ENCODE data around the gene ARID3B.

Gene ARID3B

DNA sequence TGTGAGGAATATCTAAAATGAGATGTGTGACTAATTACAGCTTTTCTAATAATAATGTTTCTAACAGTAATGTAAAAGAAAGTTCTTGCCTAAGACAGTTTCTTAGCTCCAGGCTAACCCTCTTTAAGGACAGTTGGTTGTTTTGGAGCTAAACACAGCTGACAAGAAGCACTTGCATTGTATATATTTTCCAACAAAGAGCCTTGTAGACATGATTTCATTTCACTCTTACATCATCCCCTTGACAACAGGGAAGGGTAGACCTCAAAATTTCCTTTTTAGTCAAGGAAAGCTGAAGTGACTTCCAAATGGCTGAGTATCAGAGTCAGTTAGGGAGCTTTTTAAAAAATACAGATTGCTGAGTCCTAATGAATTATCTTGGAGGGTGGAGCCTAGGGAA, 4.1 kb downstream of the ARID3B start:
- Histone ChIP-seq H3K4me1 (ENCODE audit: control insufficient read depth in 5 of 5, insufficient read depth in 5 of 5, low read length in 5 of 5) (peaks cover 10 to 64% (median 58%) of the 10 kb centered on the region in 5 donors), H3K4me3 (ENCODE audit: low read depth in 1 of 5, low read length in 5 of 5) (no peak overlapping the region), H3K9me3 (ENCODE audit: control insufficient read depth in 5 of 5, low read length in 5 of 5) (no peaks in the 10 kb centered on the region), H3K27me3 (ENCODE audit: control insufficient read depth in 5 of 5, insufficient read depth in 4 of 5, low read length in 5 of 5) (no peaks in the 10 kb centered on the region), H3K9ac (ENCODE audit: low read length in 5 of 5) (no peak overlapping the region), H3K36me3 (ENCODE audit: control insufficient read depth in 5 of 5, insufficient read depth in 5 of 5, low read length in 5 of 5) (peaks cover 0 to 8% (median 2%) of the 10 kb centered on the region in 5 donors), H3K27ac (ENCODE audit: low read depth, low read length) (no peak overlapping the region)

DNA sequence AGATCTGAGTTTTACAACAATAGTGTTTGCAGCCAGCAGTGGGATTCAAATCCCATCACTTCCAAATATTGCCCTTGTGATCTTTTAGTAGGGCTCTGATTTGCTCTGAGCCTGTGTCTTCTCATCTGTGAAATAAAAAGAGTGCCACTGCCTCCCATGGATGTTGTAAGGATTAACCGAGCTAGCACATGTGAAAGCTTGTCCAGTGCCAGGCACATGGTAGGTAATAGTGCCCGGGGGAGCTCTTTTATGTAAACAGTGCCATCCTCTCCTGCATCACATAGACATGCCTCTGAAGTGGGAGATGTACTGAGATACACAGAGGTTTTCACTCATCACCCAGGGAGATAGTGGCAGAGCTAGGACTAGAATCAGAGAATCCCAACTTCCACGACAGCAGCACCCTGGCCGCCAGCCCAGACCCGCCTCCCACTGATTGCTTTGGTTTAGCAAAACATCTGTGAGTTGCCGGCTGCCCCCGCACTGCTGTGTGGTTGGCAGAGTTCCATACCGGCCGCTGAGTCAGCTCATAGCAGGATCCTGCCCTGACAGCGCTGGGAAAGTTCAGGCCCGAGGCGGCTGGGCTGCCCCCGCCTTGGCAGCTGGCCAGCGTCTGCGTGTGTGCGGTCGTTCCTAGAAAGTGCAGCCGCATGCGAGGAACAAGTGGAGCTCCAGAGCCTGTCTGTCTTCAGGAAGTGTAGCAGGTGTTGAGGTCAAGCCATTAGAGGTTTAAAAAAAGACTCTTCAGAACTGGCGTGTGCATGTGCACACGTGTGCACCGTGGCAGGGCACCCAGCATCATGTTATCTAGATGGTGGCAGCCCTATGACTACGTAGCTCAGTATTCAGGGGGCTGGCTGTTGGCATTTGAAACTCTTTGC, 5.0 kb downstream of the ARID3B start:
- peak overlapping the region in 3 of 5 donors; percentile 32 to 41 (median 38) for H3K4me3 ChIP-seq (ENCODE audit: low read depth in 1 of 5, low read length in 5 of 5)
- H3K27me3 ChIP-seq (ENCODE audit: control insufficient read depth in 5 of 5, insufficient read depth in 4 of 5, low read length in 5 of 5), result no peaks in the 10 kb centered on the region
- H3K27ac ChIP-seq (ENCODE audit: low read depth, low read length), result no peak overlapping the region
- no peaks in the 10 kb centered on the region for H3K9me3 ChIP-seq (ENCODE audit: control insufficient read depth in 5 of 5, low read length in 5 of 5)
- peaks cover 0 to 8% (median 2%) of the 10 kb centered on the region in 5 donors for H3K36me3 ChIP-seq (ENCODE audit: control insufficient read depth in 5 of 5, insufficient read depth in 5 of 5, low read length in 5 of 5)
- no peak overlapping the region for H3K9ac ChIP-seq (ENCODE audit: low read length in 5 of 5)
- H3K4me1 ChIP-seq (ENCODE audit: control insufficient read depth in 5 of 5, insufficient read depth in 5 of 5, low read length in 5 of 5), result peaks cover 8 to 58% (median 54%) of the 10 kb centered on the region in 5 donors

DNA sequence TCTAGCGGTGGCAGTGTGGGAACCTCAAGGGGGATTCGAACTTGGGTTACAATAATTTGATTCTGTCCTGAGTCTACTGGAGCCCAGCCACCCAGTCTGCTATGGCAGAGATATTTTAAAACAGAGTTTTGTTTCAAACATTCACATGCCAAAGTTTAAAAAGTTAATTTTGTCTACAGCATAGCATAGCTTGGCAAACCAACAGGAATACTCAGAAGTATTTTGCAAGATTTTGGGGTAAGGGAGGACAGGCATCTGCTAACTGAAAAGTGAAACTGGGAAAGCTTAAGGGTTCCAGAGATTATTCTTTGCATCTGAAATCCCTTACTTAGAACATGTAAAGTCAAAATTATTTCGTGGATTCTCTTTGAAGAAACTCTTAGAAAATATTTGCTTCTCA, 6.6 kb downstream of the ARID3B start:
- H3K4me1 ChIP-seq (ENCODE audit: control insufficient read depth in 5 of 5, insufficient read depth in 5 of 5, low read length in 5 of 5), result peaks cover 8 to 44% (median 43%) of the 10 kb centered on the region in 5 donors

DNA sequence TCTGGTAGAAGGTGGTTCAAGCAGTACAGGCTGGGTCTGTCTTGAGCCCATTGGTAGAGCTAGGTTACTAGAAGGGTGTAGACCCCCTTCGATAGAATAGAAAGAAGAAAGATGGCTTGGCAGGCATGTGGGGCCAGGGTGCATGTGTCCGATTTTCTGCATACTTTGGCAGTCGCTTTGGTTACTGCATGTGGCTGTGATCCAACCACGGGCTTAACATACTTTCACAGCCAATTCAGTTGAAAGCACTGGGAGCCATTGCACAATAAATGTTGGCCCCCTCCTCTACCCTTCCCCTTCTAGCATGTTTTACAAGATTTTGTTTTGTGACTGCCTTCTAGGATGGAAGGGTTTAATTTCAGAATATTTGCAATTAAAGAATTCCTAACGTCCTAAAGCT, 7.2 kb downstream of the ARID3B start:
- H3K4me1 ChIP-seq (ENCODE audit: control insufficient read depth in 5 of 5, insufficient read depth in 5 of 5, low read length in 5 of 5), result peaks cover 8 to 44% (median 42%) of the 10 kb centered on the region in 5 donors
- no peak overlapping the region for H3K27ac ChIP-seq (ENCODE audit: low read depth, low read length)
- H3K36me3 ChIP-seq (ENCODE audit: control insufficient read depth in 5 of 5, insufficient read depth in 5 of 5, low read length in 5 of 5), result peaks cover 2 to 18% (median 4%) of the 10 kb centered on the region in 5 donors
- no peak overlapping the region for H3K4me3 ChIP-seq (ENCODE audit: low read depth in 1 of 5, low read length in 5 of 5)
- H3K27me3 ChIP-seq (ENCODE audit: control insufficient read depth in 5 of 5, insufficient read depth in 4 of 5, low read length in 5 of 5), result no peaks in the 10 kb centered on the region
- H3K9me3 ChIP-seq (ENCODE audit: control insufficient read depth in 5 of 5, low read length in 5 of 5), result no peaks in the 10 kb centered on the region
- no peak overlapping the region for H3K9ac ChIP-seq (ENCODE audit: low read length in 5 of 5)

More for the DNA sequence above, 6.6 kb downstream of the ARID3B start:
- Histone ChIP-seq H3K4me3 (ENCODE audit: low read depth in 1 of 5, low read length in 5 of 5) (no peak overlapping the region), H3K9me3 (ENCODE audit: control insufficient read depth in 5 of 5, low read length in 5 of 5) (no peaks in the 10 kb centered on the region), H3K9ac (ENCODE audit: low read length in 5 of 5) (no peak overlapping the region), H3K36me3 (ENCODE audit: control insufficient read depth in 5 of 5, insufficient read depth in 5 of 5, low read length in 5 of 5) (peaks cover 0 to 15% (median 4%) of the 10 kb centered on the region in 5 donors), H3K27ac (ENCODE audit: low read depth, low read length) (no peak overlapping the region), H3K27me3 (ENCODE audit: control insufficient read depth in 5 of 5, insufficient read depth in 4 of 5, low read length in 5 of 5) (no peaks in the 10 kb centered on the region)

DNA sequence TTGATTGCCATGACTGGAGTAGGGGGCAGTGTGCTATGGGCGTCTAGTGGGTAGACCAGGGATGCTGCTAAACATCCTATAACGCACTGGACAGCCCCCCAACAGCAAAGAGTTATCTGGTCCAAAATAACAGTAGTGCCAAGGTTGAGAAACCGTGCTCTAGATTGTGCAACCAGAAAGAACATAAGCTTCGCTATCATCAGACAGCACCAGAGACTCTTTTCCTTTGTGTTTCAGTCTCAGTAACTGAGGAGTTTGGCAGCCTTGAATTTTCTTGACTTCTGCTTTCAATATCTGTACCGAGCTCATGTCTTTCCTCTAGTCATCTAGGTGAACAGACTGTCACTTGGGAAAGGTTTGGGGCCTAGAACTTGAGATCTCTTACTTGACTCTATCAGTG, 8.8 kb downstream of the ARID3B start:
- H3K9ac ChIP-seq (ENCODE audit: low read length in 5 of 5), result no peak overlapping the region
- H3K27me3 ChIP-seq (ENCODE audit: control insufficient read depth in 5 of 5, insufficient read depth in 4 of 5, low read length in 5 of 5), result no peaks in the 10 kb centered on the region
- peaks cover 8 to 44% (median 42%) of the 10 kb centered on the region in 5 donors for H3K4me1 ChIP-seq (ENCODE audit: control insufficient read depth in 5 of 5, insufficient read depth in 5 of 5, low read length in 5 of 5)
- H3K4me3 ChIP-seq (ENCODE audit: low read depth in 1 of 5, low read length in 5 of 5), result no peak overlapping the region
- H3K9me3 ChIP-seq (ENCODE audit: control insufficient read depth in 5 of 5, low read length in 5 of 5), result no peaks in the 10 kb centered on the region
- H3K27ac ChIP-seq (ENCODE audit: low read depth, low read length), result no peak overlapping the region
- peaks cover 0 to 16% (median 5%) of the 10 kb centered on the region in 5 donors for H3K36me3 ChIP-seq (ENCODE audit: control insufficient read depth in 5 of 5, insufficient read depth in 5 of 5, low read length in 5 of 5)

DNA sequence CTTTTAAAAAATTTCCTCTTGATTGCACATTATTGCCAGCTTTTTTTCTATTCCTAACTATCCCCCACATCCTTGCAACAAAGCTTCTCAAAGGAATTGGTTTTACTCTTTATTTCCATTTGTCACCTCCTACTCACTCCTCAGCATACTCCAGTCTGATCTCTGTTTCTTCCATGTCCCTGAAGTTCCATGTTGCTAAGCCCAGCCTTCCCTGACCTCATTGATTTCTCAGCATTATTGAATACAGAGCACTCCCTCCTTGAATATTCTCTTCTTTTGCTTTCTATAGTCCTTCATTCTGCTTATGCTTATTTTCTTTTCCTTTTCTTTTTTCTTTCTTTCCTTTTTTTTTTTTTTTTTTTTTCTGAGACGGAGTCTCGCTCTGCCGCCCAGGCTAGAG, 10.7 kb downstream of the ARID3B start:
- Histone ChIP-seq H3K9ac (ENCODE audit: low read length in 5 of 5) (no peak overlapping the region), H3K4me1 (ENCODE audit: control insufficient read depth in 5 of 5, insufficient read depth in 5 of 5, low read length in 5 of 5) (peaks cover 7 to 31% (median 27%) of the 10 kb centered on the region in 5 donors), H3K27ac (ENCODE audit: low read depth, low read length) (no peak overlapping the region), H3K4me3 (ENCODE audit: low read depth in 1 of 5, low read length in 5 of 5) (no peak overlapping the region), H3K9me3 (ENCODE audit: control insufficient read depth in 5 of 5, low read length in 5 of 5) (no peaks in the 10 kb centered on the region), H3K36me3 (ENCODE audit: control insufficient read depth in 5 of 5, insufficient read depth in 5 of 5, low read length in 5 of 5) (peaks cover 2 to 16% (median 5%) of the 10 kb centered on the region in 5 donors), H3K27me3 (ENCODE audit: control insufficient read depth in 5 of 5, insufficient read depth in 4 of 5, low read length in 5 of 5) (no peaks in the 10 kb centered on the region)

DNA sequence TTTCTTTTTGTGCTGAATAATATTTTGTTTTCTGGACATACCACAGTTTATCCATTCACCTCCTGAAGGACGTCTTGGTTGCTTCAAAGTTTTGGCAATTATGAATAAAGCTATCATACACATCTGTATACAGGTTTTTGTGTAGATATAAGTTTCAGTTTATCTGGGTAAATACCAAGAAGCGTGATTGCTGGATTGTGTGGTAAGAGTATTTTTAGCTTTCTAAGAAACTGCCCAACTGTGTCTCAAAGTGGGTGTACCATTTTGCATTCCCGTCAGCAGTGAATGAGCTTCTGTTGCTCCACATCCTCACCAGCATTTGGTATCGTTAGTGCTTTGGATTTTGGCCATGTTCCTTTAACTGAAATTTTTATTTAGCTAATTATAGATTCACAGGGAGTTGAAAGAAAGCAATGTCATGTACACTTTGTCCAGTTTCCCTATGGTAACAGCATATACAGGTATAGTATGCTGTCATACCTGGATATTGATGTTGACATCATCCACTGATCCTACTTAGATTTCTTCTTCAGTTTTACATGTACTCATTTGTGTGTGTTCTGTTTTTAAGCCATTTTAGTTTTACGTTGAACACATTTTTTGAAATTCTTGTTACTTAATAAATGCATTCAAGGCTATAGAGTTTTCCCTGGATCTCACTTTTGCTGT, 11.9 kb downstream of the ARID3B start:
- Histone ChIP-seq H3K4me1 (ENCODE audit: control insufficient read depth in 5 of 5, insufficient read depth in 5 of 5, low read length in 5 of 5) (peaks cover 7 to 21% (median 17%) of the 10 kb centered on the region in 5 donors), H3K4me3 (ENCODE audit: low read depth in 1 of 5, low read length in 5 of 5) (no peak overlapping the region), H3K27ac (ENCODE audit: low read depth, low read length) (no peak overlapping the region), H3K9me3 (ENCODE audit: control insufficient read depth in 5 of 5, low read length in 5 of 5) (no peaks in the 10 kb centered on the region), H3K27me3 (ENCODE audit: control insufficient read depth in 5 of 5, insufficient read depth in 4 of 5, low read length in 5 of 5) (no peaks in the 10 kb centered on the region), H3K9ac (ENCODE audit: low read length in 5 of 5) (no peak overlapping the region), H3K36me3 (ENCODE audit: control insufficient read depth in 5 of 5, insufficient read depth in 5 of 5, low read length in 5 of 5) (peaks cover 2 to 16% (median 5%) of the 10 kb centered on the region in 5 donors)

DNA sequence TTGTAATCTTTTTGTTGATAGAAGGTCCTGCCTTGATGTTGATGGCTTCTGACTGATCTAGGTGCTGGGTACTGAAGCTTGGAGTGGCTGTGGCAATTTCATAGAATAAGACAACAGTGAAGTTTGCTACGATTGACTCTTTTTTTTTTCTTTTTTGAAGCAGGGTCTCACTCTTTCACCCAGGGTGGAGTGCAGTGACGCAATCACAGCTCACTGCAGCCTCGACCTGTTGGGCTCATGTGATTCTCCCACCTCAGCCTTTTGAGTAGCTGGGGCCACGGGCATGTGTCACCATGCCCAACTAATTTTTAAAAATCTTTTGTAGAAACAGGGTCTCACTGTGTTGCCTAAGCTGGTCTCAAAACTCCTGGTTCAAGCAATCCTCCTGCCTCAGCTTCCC, 14.2 kb downstream of the ARID3B start:
- H3K27ac ChIP-seq (ENCODE audit: low read depth, low read length), result no peak overlapping the region
- H3K9me3 ChIP-seq (ENCODE audit: control insufficient read depth in 5 of 5, low read length in 5 of 5), result no peaks in the 10 kb centered on the region
- no peak overlapping the region for H3K9ac ChIP-seq (ENCODE audit: low read length in 5 of 5)
- H3K36me3 ChIP-seq (ENCODE audit: control insufficient read depth in 5 of 5, insufficient read depth in 5 of 5, low read length in 5 of 5), result peaks cover 4 to 11% (median 5%) of the 10 kb centered on the region in 5 donors
- H3K4me3 ChIP-seq (ENCODE audit: low read depth in 1 of 5, low read length in 5 of 5), result no peak overlapping the region
- peaks cover 0 to 1% (median 0%) of the 10 kb centered on the region in 5 donors for H3K4me1 ChIP-seq (ENCODE audit: control insufficient read depth in 5 of 5, insufficient read depth in 5 of 5, low read length in 5 of 5)
- no peaks in the 10 kb centered on the region for H3K27me3 ChIP-seq (ENCODE audit: control insufficient read depth in 5 of 5, insufficient read depth in 4 of 5, low read length in 5 of 5)

DNA sequence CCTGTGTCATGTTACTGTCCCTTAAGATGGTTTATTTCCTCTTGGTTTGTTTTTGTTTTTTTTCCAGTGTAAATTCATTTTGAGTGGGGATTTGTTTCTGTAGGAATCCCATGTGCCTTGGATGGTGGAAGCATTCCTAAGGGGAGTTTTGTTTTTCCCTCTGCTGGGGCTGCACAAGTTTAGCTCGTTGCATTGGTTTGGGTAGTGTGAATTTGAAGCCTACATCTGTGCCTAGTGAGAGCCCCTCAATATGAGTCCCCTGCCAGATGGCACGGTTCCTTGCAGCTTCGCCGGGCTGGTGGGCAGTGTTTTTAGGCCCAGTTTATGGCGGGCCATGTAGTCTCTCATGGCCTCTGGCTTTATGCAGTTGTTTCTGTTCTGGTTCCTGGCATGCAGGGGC, 17.7 kb downstream of the ARID3B start:
- no peak overlapping the region for H3K27ac ChIP-seq (ENCODE audit: low read depth, low read length)
- no peaks in the 10 kb centered on the region for H3K4me1 ChIP-seq (ENCODE audit: control insufficient read depth in 5 of 5, insufficient read depth in 5 of 5, low read length in 5 of 5)
- no peak overlapping the region for H3K4me3 ChIP-seq (ENCODE audit: low read depth in 1 of 5, low read length in 5 of 5)
- H3K36me3 ChIP-seq (ENCODE audit: control insufficient read depth in 5 of 5, insufficient read depth in 5 of 5, low read length in 5 of 5), result peaks cover 0 to 8% (median 3%) of the 10 kb centered on the region in 5 donors
- H3K9me3 ChIP-seq (ENCODE audit: control insufficient read depth in 5 of 5, low read length in 5 of 5), result no peaks in the 10 kb centered on the region
- no peak overlapping the region for H3K9ac ChIP-seq (ENCODE audit: low read length in 5 of 5)
- H3K27me3 ChIP-seq (ENCODE audit: control insufficient read depth in 5 of 5, insufficient read depth in 4 of 5, low read length in 5 of 5), result no peaks in the 10 kb centered on the region

DNA sequence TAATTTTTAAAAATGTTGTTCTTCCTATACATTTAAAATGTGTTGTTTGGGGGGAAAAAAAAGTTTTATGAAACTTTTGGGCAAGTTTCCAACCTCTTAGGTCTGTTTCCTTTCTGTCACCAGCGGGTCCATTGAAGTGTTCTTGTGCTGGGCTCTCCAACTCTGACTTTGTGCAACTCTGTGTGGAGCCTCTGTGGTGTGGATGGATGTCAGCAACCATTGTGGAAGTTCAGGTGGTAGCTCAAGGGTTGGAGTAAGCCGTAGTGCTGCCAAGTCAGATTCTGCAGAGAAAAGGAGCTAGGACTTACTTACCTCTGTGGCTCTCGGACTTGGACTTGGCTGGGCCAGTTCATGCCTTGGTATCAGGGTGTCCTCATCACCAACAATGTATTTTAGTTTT, 22.4 kb downstream of the ARID3B start:
- Histone ChIP-seq H3K27me3 (ENCODE audit: control insufficient read depth in 5 of 5, insufficient read depth in 4 of 5, low read length in 5 of 5) (no peaks in the 10 kb centered on the region), H3K4me1 (ENCODE audit: control insufficient read depth in 5 of 5, insufficient read depth in 5 of 5, low read length in 5 of 5) (no peaks in the 10 kb centered on the region), H3K9me3 (ENCODE audit: control insufficient read depth in 5 of 5, low read length in 5 of 5) (no peaks in the 10 kb centered on the region), H3K9ac (ENCODE audit: low read length in 5 of 5) (no peak overlapping the region), H3K36me3 (ENCODE audit: control insufficient read depth in 5 of 5, insufficient read depth in 5 of 5, low read length in 5 of 5) (peaks cover 0 to 9% (median 8%) of the 10 kb centered on the region in 5 donors), H3K4me3 (ENCODE audit: low read depth in 1 of 5, low read length in 5 of 5) (no peak overlapping the region), H3K27ac (ENCODE audit: low read depth, low read length) (no peak overlapping the region)
